ENCODE measurements around the gene PACC1.

The PACC1 gene

DNA sequence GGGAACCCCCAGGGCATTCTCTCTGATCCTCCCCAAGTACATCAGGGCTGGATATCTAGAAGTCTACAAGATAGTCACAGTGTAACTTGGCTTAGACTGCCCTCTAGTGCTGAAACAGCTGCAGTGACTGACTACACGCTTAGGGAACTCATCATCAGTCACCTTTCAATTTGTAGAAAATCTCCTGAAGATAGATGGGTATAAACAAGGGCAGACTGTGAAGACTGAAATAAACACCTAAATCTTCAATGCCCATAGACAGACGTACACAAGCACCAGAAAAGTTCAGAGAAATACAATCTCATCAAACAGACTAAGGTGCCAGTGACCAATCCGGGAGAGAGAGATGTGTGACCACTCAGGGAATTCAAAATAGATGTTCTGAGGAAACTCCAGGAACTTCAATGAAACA is 46.6 kb downstream of the PACC1 start:
- Histone ChIP-seq H3K4me3 (ENCODE audit: low read depth, low read length) (no peak overlapping the region), H3K4me1 (ENCODE audit: control insufficient read depth, insufficient read depth, low read length) (no peaks in the 10 kb centered on the region), H3K9me3 (ENCODE audit: control insufficient read depth, insufficient read depth, low read depth, low read length) (no peaks in the 10 kb centered on the region), H3K27ac (ENCODE audit: extremely low read depth, low read depth, low read length) (no peak overlapping the region), H3K36me3 (ENCODE audit: control insufficient read depth in 2 of 2, insufficient read depth in 1 of 2, low read length in 2 of 2) (peaks cover 16 to 27% of the 10 kb centered on the region in 2 experiments; a peak in 2 of 3 replicates)
- ChIA-PET POLR2A (interaction anchor here (0.5 kb wide), 1 partner anchor 304 kb away, joined by 7 read pairs; no protein-coding TSS in a partner anchor), CTCF (interaction anchor here (0.6 to 5.0 kb wide), 21 partner anchors 9 to 687 kb away, joined by 3 to 64 read pairs (median 4); no protein-coding TSS in a partner anchor)
- no peak for TF ChIP-seq ZBTB7A (tag by site-specific recombination; IDR thresholded peaks at IDR 0.05; ENCODE audit: low read depth)
- TF ChIP-seq KLF8 (tag by site-specific recombination; IDR thresholded peaks at IDR 0.05): no peak
- TF ChIP-seq WT1 (tag by site-specific recombination; IDR thresholded peaks at IDR 0.05): peak; percentile 2; the same call in 1 of the 2 replicates
- TF ChIP-seq, protein P1, sequence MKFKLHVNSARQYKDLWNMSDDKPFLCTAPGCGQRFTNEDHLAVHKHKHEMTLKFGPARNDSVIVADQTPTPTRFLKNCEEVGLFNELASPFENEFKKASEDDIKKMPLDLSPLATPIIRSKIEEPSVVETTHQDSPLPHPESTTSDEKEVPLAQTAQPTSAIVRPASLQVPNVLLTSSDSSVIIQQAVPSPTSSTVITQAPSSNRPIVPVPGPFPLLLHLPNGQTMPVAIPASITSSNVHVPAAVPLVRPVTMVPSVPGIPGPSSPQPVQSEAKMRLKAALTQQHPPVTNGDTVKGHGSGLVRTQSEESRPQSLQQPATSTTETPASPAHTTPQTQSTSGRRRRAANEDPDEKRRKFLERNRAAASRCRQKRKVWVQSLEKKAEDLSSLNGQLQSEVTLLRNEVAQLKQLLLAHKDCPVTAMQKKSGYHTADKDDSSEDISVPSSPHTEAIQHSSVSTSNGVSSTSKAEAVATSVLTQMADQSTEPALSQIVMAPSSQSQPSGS (tag by site-specific recombination; IDR thresholded peaks at IDR 0.05; ENCODE audit: low read depth): no peak
- TF ChIP-seq ZNF426 (tag by site-specific recombination; IDR thresholded peaks at IDR 0.05): no peak
- peak; percentile 72; the same call in 1 of the 2 replicates for TF ChIP-seq ZNF660 (tag by site-specific recombination; IDR thresholded peaks at IDR 0.05)
- TF ChIP-seq ZNF23 (tag by site-specific recombination; IDR thresholded peaks at IDR 0.05; ENCODE audit: borderline replicate concordance): no peak
- TF ChIP-seq ZNF654 (tag by site-specific recombination; IDR thresholded peaks at IDR 0.05; ENCODE audit: low read depth): peak; percentile 95
- no peak for TF ChIP-seq ZNF114 (tag by site-specific recombination; IDR thresholded peaks at IDR 0.05)
- TF ChIP-seq, protein P2, sequence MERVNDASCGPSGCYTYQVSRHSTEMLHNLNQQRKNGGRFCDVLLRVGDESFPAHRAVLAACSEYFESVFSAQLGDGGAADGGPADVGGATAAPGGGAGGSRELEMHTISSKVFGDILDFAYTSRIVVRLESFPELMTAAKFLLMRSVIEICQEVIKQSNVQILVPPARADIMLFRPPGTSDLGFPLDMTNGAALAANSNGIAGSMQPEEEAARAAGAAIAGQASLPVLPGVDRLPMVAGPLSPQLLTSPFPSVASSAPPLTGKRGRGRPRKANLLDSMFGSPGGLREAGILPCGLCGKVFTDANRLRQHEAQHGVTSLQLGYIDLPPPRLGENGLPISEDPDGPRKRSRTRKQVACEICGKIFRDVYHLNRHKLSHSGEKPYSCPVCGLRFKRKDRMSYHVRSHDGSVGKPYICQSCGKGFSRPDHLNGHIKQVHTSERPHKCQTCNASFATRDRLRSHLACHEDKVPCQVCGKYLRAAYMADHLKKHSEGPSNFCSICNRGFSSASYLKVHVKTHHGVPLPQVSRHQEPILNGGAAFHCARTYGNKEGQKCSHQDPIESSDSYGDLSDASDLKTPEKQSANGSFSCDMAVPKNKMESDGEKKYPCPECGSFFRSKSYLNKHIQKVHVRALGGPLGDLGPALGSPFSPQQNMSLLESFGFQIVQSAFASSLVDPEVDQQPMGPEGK (tag by site-specific recombination; IDR thresholded peaks at IDR 0.05): no peak
- no peak for TF ChIP-seq ZNF521 (tag by site-specific recombination; IDR thresholded peaks at IDR 0.05)
- 0 out of 2 replicates have a peak, but pooled peaks have one; percentile 27 for TF ChIP-seq ZNF2 (tag by site-specific recombination; IDR thresholded peaks at IDR 0.05)

- Histone ChIP-seq H3K4me3 (ENCODE audit: low read depth, low read length) (no peak overlapping the region), H3K27ac (ENCODE audit: extremely low read depth, low read depth, low read length) (no peak overlapping the region), H3K36me3 (ENCODE audit: control insufficient read depth in 2 of 2, insufficient read depth in 1 of 2, low read length in 2 of 2) (peaks cover 16 to 29% of the 10 kb centered on the region in 2 experiments; a peak in 2 of 3 replicates), H3K9me3 (ENCODE audit: control insufficient read depth, insufficient read depth, low read depth, low read length) (no peaks in the 10 kb centered on the region), H3K4me1 (ENCODE audit: control insufficient read depth, insufficient read depth, low read length) (no peaks in the 10 kb centered on the region)
- POLR2A ChIA-PET: interaction anchor here (0.5 kb wide), 1 partner anchor 304 kb away, joined by 7 read pairs; no protein-coding TSS in a partner anchor
- CTCF ChIA-PET: interaction anchor here (0.6 to 5.0 kb wide), 18 partner anchors 9 to 685 kb away, joined by 3 to 64 read pairs (median 4); no protein-coding TSS in a partner anchor
- TF ChIP-seq HOXD13 (CRISPR knock-in tag; IDR thresholded peaks at IDR 0.05; ENCODE audit: borderline replicate concordance): no peak
- TF ChIP-seq WT1 (tag by site-specific recombination; IDR thresholded peaks at IDR 0.05): peak; percentile 29; the same call in 1 of the 2 replicates
These were observed 47.1 kb downstream of the PACC1 start for GRCh38 chr1:212367474-212368072.

GRCh38 chr1:212366901-212367300 is 47.8 kb downstream of the PACC1 start:
- TF ChIP-seq ZNF658 (tag by site-specific recombination; IDR thresholded peaks at IDR 0.05) (no peak), KLF10 (tag by site-specific recombination; IDR thresholded peaks at IDR 0.05) (no peak), GLI4 (tag by site-specific recombination; IDR thresholded peaks at IDR 0.05) (no peak), ZNF488 (tag by site-specific recombination; IDR thresholded peaks at IDR 0.05) (no peak)
- TF ChIP-seq, protein P3, sequence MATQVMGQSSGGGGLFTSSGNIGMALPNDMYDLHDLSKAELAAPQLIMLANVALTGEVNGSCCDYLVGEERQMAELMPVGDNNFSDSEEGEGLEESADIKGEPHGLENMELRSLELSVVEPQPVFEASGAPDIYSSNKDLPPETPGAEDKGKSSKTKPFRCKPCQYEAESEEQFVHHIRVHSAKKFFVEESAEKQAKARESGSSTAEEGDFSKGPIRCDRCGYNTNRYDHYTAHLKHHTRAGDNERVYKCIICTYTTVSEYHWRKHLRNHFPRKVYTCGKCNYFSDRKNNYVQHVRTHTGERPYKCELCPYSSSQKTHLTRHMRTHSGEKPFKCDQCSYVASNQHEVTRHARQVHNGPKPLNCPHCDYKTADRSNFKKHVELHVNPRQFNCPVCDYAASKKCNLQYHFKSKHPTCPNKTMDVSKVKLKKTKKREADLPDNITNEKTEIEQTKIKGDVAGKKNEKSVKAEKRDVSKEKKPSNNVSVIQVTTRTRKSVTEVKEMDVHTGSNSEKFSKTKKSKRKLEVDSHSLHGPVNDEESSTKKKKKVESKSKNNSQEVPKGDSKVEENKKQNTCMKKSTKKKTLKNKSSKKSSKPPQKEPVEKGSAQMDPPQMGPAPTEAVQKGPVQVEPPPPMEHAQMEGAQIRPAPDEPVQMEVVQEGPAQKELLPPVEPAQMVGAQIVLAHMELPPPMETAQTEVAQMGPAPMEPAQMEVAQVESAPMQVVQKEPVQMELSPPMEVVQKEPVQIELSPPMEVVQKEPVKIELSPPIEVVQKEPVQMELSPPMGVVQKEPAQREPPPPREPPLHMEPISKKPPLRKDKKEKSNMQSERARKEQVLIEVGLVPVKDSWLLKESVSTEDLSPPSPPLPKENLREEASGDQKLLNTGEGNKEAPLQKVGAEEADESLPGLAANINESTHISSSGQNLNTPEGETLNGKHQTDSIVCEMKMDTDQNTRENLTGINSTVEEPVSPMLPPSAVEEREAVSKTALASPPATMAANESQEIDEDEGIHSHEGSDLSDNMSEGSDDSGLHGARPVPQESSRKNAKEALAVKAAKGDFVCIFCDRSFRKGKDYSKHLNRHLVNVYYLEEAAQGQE (tag by site-specific recombination; IDR thresholded peaks at IDR 0.05): no peak
- no peaks in the 10 kb centered on the region for H3K9me3 ChIP-seq (ENCODE audit: control insufficient read depth, insufficient read depth, low read depth, low read length)
- peaks cover 16 to 31% of the 10 kb centered on the region in 2 experiments; a peak in 2 of 3 replicates for H3K36me3 ChIP-seq (ENCODE audit: control insufficient read depth in 2 of 2, insufficient read depth in 1 of 2, low read length in 2 of 2)

More at GRCh38 chr1:212366901-212367300, 47.8 kb downstream of the PACC1 start:
- no peaks in the 10 kb centered on the region for H3K4me1 ChIP-seq (ENCODE audit: control insufficient read depth, insufficient read depth, low read length)
- POLR2A ChIA-PET: no interaction called here
- CTCF ChIA-PET: interaction anchor here (0.6 to 5.0 kb wide), 13 partner anchors 10 to 669 kb away, joined by 3 to 64 read pairs (median 6); no protein-coding TSS in a partner anchor
- no peak overlapping the region for H3K27ac ChIP-seq (ENCODE audit: extremely low read depth, low read depth, low read length)
- H3K4me3 ChIP-seq (ENCODE audit: low read depth, low read length): no peak overlapping the region

Data from HEK293 (cell line).